DND-41 (cell line): ENCODE data around the gene CCL2.

Experiments used
- ATAC-seq: fragments of 200-7000 bp; cut with Tn5 transposase; 3 replicates; pipeline ENCODE4 v1.9.1; 2021; ENCODE audit warnings: low read depth; ENCODE audit not compliant: insufficient read depth
- DNase-seq: peaks from one replicate; pipeline ENCODE4 v3.0.0-alpha.2; 2020
- H2AFZ ChIP-seq: 2 replicates; pipeline ENCODE4 v1.6.0; 2012; ENCODE audit warnings: low read depth, low read length
- H3K27ac ChIP-seq: 2 replicates; pipeline ENCODE4 v1.5.1; 2012; ENCODE audit warnings: low read length, inconsistent platforms
- H3K27me3 ChIP-seq: fragments of 200-600 bp; sonication (generic); 2 replicates; pipeline ENCODE4 v1.6.0; 2012; ENCODE audit warnings: low read length, mild to moderate bottlenecking, inconsistent platforms; ENCODE audit not compliant: insufficient read depth, poor library complexity
- H3K36me3 ChIP-seq: 2 replicates; pipeline ENCODE4 v1.5.1; 2012; ENCODE audit warnings: low read length, inconsistent platforms; ENCODE audit not compliant: insufficient read depth
- H3K4me1 ChIP-seq: 2 replicates; pipeline ENCODE4 v1.5.1; 2012; ENCODE audit warnings: mild to moderate bottlenecking, low read length; ENCODE audit not compliant: insufficient read depth
- H3K4me2 ChIP-seq: 2 replicates; pipeline ENCODE4 v1.6.0; 2012; ENCODE audit warnings: mild to moderate bottlenecking, moderate library complexity, low read length, inconsistent platforms; ENCODE audit not compliant: insufficient read depth
- H3K4me3 ChIP-seq, 2 experiments: fragments of 200-600 bp in 1 of 2; shearing (Covaris generic) in 1 of 2; 2 replicates each; pipeline ENCODE4 v1.5.1; 2012 to 2016; ENCODE audit warnings: inconsistent platforms in 2 of 2, low read length in 2 of 2, mild to moderate bottlenecking in 2 of 2, low read depth in 1 of 2, moderate library complexity in 1 of 2
- H3K79me2 ChIP-seq: 2 replicates; pipeline ENCODE4 v1.6.0; 2012; ENCODE audit warnings: low read length, inconsistent platforms; ENCODE audit not compliant: insufficient read depth
- H3K9ac ChIP-seq: 2 replicates; pipeline ENCODE4 v1.6.0; 2012; ENCODE audit warnings: low read depth, mild to moderate bottlenecking, inconsistent platforms, low read length, moderate library complexity
- H3K9me3 ChIP-seq: 2 replicates; pipeline ENCODE4 v1.5.1; 2012; ENCODE audit warnings: low read length, moderate library complexity, mild to moderate bottlenecking, inconsistent platforms; ENCODE audit not compliant: insufficient read depth, severe bottlenecking
- H4K20me1 ChIP-seq: 2 replicates; pipeline ENCODE4 v1.6.0; 2012; ENCODE audit warnings: low read length; ENCODE audit not compliant: insufficient read depth
- EZH2 ChIP-seq: IDR thresholded peaks from 3 replicates; pipeline ENCODE4 v1.6.1; 2012; ENCODE audit warnings: borderline replicate concordance, low read depth, mild to moderate bottlenecking, moderate library complexity, low read length, inconsistent platforms; ENCODE audit not compliant: severe bottlenecking
- TF ChIP-seq, protein P1 (sequence below): IDR thresholded peaks from 2 replicates; pipeline ENCODE4 v1.5.1; 2012; ENCODE audit warnings: borderline replicate concordance, low read length, moderate library complexity, mild to moderate bottlenecking; ENCODE audit not compliant: poor library complexity, severe bottlenecking; ENCODE audit errors: extremely low read depth

The CCL2 gene

DNA sequence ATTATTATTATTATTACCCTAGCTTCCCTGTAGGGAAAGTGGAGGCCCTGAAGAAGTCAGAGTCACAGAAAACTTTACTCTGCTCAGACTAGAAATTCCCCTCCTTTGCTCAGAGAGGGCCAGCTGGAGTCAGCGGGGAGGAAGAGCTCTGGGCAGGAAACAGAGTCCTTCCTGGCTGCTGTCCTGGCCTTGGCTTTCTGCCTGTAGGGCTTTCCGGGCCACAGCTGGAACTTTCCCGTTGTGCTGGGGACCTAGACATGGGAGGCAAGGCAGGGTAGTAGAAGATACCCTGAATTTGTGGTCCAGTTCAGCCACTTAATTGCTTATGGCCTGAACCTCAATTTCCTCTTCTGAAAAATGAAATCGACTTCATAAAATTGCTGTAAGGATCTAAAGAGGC, 14.0 kb upstream of the CCL2 start:
- no peak overlapping the region for H3K9ac ChIP-seq
- H3K4me1 ChIP-seq, result no peaks in the 10 kb centered on the region
- no peaks in the 10 kb centered on the region for H3K36me3 ChIP-seq
- no peak overlapping the region for H3K4me2 ChIP-seq
- H3K79me2 ChIP-seq, result no peaks in the 10 kb centered on the region
- no peak for DNase-seq
- H4K20me1 ChIP-seq, result no peaks in the 10 kb centered on the region
- H3K4me3 ChIP-seq, result no peak overlapping the region
- H3K27ac ChIP-seq, result no peak overlapping the region
- TF ChIP-seq, protein P1, sequence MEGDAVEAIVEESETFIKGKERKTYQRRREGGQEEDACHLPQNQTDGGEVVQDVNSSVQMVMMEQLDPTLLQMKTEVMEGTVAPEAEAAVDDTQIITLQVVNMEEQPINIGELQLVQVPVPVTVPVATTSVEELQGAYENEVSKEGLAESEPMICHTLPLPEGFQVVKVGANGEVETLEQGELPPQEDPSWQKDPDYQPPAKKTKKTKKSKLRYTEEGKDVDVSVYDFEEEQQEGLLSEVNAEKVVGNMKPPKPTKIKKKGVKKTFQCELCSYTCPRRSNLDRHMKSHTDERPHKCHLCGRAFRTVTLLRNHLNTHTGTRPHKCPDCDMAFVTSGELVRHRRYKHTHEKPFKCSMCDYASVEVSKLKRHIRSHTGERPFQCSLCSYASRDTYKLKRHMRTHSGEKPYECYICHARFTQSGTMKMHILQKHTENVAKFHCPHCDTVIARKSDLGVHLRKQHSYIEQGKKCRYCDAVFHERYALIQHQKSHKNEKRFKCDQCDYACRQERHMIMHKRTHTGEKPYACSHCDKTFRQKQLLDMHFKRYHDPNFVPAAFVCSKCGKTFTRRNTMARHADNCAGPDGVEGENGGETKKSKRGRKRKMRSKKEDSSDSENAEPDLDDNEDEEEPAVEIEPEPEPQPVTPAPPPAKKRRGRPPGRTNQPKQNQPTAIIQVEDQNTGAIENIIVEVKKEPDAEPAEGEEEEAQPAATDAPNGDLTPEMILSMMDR, result no peak
- TF ChIP-seq EZH2, result no peak
- H2AFZ ChIP-seq, result no peak overlapping the region
- H3K9me3 ChIP-seq, result no peaks in the 10 kb centered on the region
- ATAC-seq, result no peak
- H3K27me3 ChIP-seq, result peaks cover 3% of the 10 kb centered on the region

DNA sequence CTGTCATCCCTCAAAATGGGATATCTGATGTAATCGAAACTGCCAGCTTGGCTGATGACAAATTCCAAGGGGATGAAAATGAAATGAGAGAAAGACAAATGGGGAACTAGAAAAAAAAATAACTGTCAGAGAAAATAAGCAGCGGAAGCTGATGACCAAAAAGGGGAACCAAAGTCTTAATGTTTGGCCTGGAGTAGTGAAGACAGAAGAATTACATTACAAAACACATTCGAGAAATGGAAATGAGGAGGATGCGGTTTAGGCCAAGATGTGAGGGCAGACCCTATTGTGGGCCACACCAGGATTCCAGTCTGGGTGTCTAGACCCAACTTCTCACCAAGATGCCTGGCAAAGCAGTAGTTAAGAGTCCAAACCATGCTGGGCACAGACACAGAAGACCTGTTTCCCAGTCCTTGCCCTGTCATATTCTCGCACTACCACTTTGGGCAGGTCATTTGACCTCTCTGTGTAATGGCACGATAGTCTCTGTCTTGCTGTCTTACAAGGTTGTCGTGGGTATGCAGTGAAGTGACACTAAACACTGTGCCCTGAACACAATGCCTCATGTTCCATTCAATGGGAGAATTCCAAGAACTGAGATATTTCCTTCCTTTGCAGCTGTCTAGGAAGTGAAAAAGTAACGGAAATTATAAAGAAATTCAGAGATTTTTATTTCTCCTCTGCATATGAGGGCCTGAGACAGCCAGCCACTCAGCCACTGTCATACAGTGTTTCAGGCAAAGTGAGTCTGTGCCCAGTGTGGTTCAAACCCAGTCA, 12.3 kb upstream of the CCL2 start:
- Histone ChIP-seq H3K9me3 (no peaks in the 10 kb centered on the region), H3K9ac (no peak overlapping the region), H3K4me3 (no peak overlapping the region), H3K4me2 (no peak overlapping the region), H2AFZ (no peak overlapping the region), H3K36me3 (no peaks in the 10 kb centered on the region), H3K27me3 (peaks cover 3% of the 10 kb centered on the region), H3K79me2 (no peaks in the 10 kb centered on the region), H3K4me1 (no peaks in the 10 kb centered on the region), H4K20me1 (no peaks in the 10 kb centered on the region), H3K27ac (no peak overlapping the region)
- ATAC-seq, result no peak
- no peak for DNase-seq
- TF ChIP-seq, protein P1, result no peak
- no peak for TF ChIP-seq EZH2

DNA sequence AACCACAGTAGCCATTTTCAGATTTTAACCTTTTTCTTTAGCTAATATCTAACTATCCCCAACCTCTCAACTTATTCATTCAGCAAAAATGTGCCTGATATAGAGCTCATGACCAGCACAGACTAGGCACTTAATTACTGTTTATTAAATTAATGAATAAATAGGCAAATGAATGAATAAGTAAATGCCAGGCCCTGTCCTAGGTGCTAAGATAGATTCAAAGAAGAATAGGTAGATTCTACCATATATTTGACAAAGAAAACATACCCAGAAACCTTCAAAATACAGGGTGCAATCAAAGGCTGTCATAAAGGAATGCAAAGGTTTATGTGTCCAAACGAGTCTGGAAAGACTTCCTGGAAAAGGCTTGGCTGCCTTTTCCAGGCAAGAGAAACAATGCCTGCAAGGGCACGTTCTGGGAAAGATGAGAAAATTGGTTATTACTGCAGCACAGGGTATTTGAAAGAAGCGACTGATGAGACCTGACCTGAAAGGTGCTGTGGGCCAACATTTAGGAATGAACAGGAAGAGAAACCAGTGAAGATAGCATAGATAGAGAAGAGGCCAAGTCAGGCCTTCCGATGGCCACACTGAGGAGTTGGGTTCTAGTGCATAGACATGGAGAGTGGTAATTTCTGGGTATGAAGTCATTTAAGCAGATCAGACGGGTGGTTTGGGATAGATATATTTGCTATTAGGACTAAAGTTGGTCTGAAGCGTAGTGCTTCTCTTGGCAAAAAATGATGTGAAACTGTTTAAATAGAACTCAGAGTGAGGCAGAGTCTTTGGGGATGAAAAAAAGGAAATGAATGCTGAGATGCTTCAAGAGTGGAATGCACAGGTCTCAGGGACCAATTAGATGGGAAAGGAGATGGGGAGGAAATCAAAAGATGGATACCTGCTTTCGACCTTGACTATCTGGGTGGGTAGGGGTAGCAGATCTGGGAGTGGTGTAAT, 11.4 kb upstream of the CCL2 start:
- no peak for ATAC-seq
- Histone ChIP-seq H4K20me1 (no peaks in the 10 kb centered on the region), H3K4me2 (no peak overlapping the region), H3K27me3 (peaks cover 3% of the 10 kb centered on the region), H3K36me3 (no peaks in the 10 kb centered on the region), H3K4me1 (no peaks in the 10 kb centered on the region), H3K4me3 (no peak overlapping the region), H2AFZ (no peak overlapping the region), H3K9ac (no peak overlapping the region), H3K9me3 (no peaks in the 10 kb centered on the region), H3K27ac (no peak overlapping the region), H3K79me2 (no peaks in the 10 kb centered on the region)
- TF ChIP-seq, protein P1, result no peak
- TF ChIP-seq EZH2, result no peak
- no peak for DNase-seq
